HL-60 (cell line): ENCODE data around the gene FBXO15.

Experiments
- DNase-seq, 2 experiments: peaks; one replicate each; pipeline ENCODE4 v3.0.0-alpha.2; 2010 to 2020; ENCODE audit warnings: low read depth in 1 of 2, low spot score in 1 of 2
- H3K27ac ChIP-seq: fragments of 250-450 bp; sonication (Bioruptor Pico); replicated peaks from 2 replicates; pipeline ENCODE4 v1.5.1; 2020; ENCODE audit warnings: mild to moderate bottlenecking, moderate library complexity
- H3K27me3 ChIP-seq: fragments of 250-450 bp; sonication (Bioruptor Pico); 2 replicates; pipeline ENCODE4 v1.5.1; 2021; ENCODE audit warnings: mild to moderate bottlenecking, moderate library complexity; ENCODE audit not compliant: insufficient read depth, poor library complexity, severe bottlenecking
- H3K4me3 ChIP-seq: replicated peaks from 2 replicates; pipeline ENCODE4 v1.5.1; 2011; ENCODE audit warnings: mild to moderate bottlenecking, control low read depth, low read length; ENCODE audit not compliant: insufficient read depth
- CTCF ChIP-seq: IDR thresholded peaks from one replicate; pipeline ENCODE4 v1.5.1; 2011; ENCODE audit warnings: low read length, control low read depth, inconsistent platforms; ENCODE audit not compliant: insufficient read depth
- GABPA ChIP-seq: IDR thresholded peaks from 2 replicates; pipeline ENCODE4 v1.6.1; 2012; ENCODE audit warnings: low read depth
- POLR2AphosphoS5 ChIP-seq: IDR thresholded peaks from 2 replicates; pipeline ENCODE4 v1.6.1; 2012; ENCODE audit warnings: low read depth
- REST ChIP-seq: IDR thresholded peaks from 2 replicates; pipeline ENCODE4 v1.6.1; 2012; ENCODE audit warnings: low read depth; ENCODE audit not compliant: insufficient replicate concordance
- SPI1 ChIP-seq: IDR thresholded peaks from 2 replicates; pipeline ENCODE4 v1.6.1; 2012; ENCODE audit warnings: low read depth, mild to moderate bottlenecking, borderline replicate concordance

FBXO15 gene

GRCh38 chr18:74128159-74128558 is 19.5 kb downstream of the FBXO15 start:
- Histone ChIP-seq H3K4me3 (no peak overlapping the region), H3K27me3 (peaks cover 11% of the 10 kb centered on the region), H3K27ac (no peak overlapping the region)
- no peak for TF ChIP-seq GABPA
- no peak for TF ChIP-seq CTCF
- TF ChIP-seq SPI1 = no peak
- TF ChIP-seq POLR2AphosphoS5 = no peak
- TF ChIP-seq REST = no peak
- no peak for DNase-seq

DNA sequence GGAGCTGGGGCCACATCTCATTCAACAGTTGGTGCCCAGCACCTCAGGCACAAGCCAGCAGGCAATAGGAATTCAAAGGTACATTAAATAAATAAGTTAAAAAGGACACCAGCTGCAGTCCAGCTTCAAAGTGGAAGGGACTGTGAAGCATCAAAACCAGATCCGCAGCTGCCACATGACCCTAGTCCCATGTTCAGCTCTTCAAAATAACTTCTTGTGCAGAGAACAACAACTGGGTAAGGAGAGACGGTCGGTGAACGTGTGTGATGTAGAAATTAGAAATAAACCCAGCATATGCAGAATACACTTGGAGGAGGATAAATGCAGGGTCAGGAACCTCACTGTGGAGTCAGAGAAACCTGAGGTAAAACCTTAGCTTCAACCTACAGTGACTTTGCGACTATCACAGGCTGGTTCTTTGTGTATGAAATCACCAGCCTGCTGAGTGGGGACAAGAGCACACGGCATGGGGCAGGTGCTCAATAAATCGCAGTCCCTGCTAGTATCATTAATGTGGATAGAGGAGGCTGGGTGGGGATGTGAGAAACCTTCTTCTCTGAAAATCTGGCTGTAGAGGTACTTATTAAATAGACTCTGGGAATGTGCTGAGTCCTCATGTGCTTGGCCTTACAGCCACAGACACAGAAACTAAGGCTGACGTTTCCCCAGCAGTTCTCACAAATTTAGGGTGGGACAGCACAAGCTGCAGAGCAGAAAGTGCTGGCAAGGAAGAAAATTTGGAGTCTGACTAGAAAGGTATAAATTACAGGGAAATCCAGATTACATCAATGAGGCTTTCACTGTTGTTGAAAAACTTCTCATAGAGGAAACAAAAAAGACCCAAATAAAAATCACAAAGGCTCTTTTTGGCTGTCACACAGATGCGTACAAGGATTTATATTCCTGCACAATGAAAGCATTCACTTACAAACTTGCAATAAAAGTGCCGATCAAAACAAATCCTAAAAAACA is 20.7 kb downstream of the FBXO15 start:
- Histone ChIP-seq H3K27ac (no peak overlapping the region), H3K27me3 (peaks cover 11% of the 10 kb centered on the region), H3K4me3 (no peak overlapping the region)
- no peak for DNase-seq
- no peak for TF ChIP-seq REST
- no peak for TF ChIP-seq SPI1
- TF ChIP-seq GABPA = no peak
- no peak for TF ChIP-seq POLR2AphosphoS5
- TF ChIP-seq CTCF = no peak

DNA sequence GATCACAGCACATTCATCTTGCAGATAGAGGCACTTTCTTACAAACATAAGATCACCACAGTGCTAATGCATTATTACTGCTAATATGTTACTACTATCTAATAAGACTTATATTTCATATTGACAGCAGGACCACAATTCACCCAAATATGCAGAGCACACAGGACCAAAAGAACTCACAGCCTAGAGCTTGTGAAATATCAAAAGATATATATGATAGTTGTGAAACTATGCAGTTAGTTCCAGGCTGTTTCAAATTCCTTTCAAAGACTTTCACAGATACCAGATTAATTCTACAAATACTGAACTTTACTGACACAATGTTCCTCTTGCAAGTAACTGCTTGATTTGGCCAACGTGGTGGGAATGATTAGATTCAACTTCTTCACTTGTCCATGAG is 23.0 kb downstream of the FBXO15 start:
- no peak for DNase-seq
- no peak for TF ChIP-seq CTCF
- TF ChIP-seq GABPA = no peak
- TF ChIP-seq POLR2AphosphoS5 = no peak
- TF ChIP-seq SPI1 = no peak
- TF ChIP-seq REST = no peak
- peaks cover 11% of the 10 kb centered on the region for H3K27me3 ChIP-seq
- H3K4me3 ChIP-seq = no peak overlapping the region
- H3K27ac ChIP-seq = no peak overlapping the region
